K562 (cell line): ENCODE results near the gene DEFB113. TPM values are rescaled to one million over a fixed set of nuclear protein-coding genes. Genes with fewer than 3 reads are reported as not detected.

Experiments used
- ATAC-seq: fragments of 200-7000 bp; cut with Tn5 transposase; 3 replicates; pipeline ENCODE4 v1.9.1; 2020; ENCODE audit warnings: moderate library complexity
- BruUV-seq: library from RNA; stranded (reverse); fragments of 400-500 nt; replicated peaks from 2 replicates; lab custom pipeline; 2021; lab: Mats Ljungman, UMichigan
- CTCF ChIA-PET: fragments of 300-600 bp; formaldehyde crosslinking; extraction: SDS; loops from one replicate; lab custom pipeline; 2021; ENCODE audit warnings: low intra/inter-chr PET ratio; lab: Yijun Ruan, JAX
- POLR2A ChIA-PET: fragments of 300-600, 350-650 bp; sonication (Branson Sonifier 250); formaldehyde crosslinking; extraction: SDS; loops from one replicate; lab custom pipeline; 2021; ENCODE audit warnings: antibody characterized with exemption, inconsistent platforms; lab: Yijun Ruan, JAX
- DNase-seq, 4 experiments: peaks; one replicate each; pipeline versions ENCODE4 v3.0.0 to v3.0.0-alpha.2; 2011 to 2018; ENCODE audit warnings: low spot score in 3 of 4, mixed read lengths in 3 of 4; ENCODE audit errors: extremely low read depth in 1 of 4
- FAIRE-seq: peaks from 2 replicates; lab custom pipeline; 2011; peaks lifted over from hg19 to GRCh38; lab: Jason Lieb, UNC
- H2AFZ ChIP-seq: 2 replicates; pipeline ENCODE4 v1.6.0; 2011; ENCODE audit warnings: low read depth, low read length, control low read depth, inconsistent platforms
- H3K27ac ChIP-seq: fragments of 200-600 bp; 3 replicates; pipeline ENCODE4 v1.8.0; 2011; ENCODE audit warnings: low read depth, mild to moderate bottlenecking, control low read depth, inconsistent platforms, low read length, moderate library complexity, mixed read lengths; ENCODE audit errors: extremely low read depth
- H3K27me3 ChIP-seq, 2 experiments: fragments of 300-600 bp in 1 of 2; 2 replicates in 1 of 2; 3 replicates in 1 of 2; pipeline versions ENCODE4 v1.6.0 to v1.8.0; 2011; ENCODE audit warnings: inconsistent platforms in 2 of 2, low read length in 2 of 2, mild to moderate bottlenecking in 1 of 2, mixed read lengths in 1 of 2, moderate library complexity in 1 of 2; ENCODE audit not compliant: control insufficient read depth in 2 of 2, insufficient read depth in 2 of 2
- H3K36me3 ChIP-seq: fragments of 300-600 bp; 3 replicates; pipeline ENCODE4 v1.8.0; 2011; ENCODE audit warnings: mild to moderate bottlenecking, low read length, inconsistent platforms; ENCODE audit not compliant: control insufficient read depth, insufficient read depth
- H3K4me1 ChIP-seq, 2 experiments: fragments of 200-600 bp in 1 of 2; replicated peaks in 1 of 2; 2 replicates in 1 of 2; 3 replicates in 1 of 2; pipeline versions ENCODE4 v1.5.1 to v1.8.0; 2011; ENCODE audit warnings: inconsistent platforms in 2 of 2, low read length in 2 of 2, mild to moderate bottlenecking in 1 of 2, mixed read lengths in 1 of 2, moderate library complexity in 1 of 2; ENCODE audit not compliant: control insufficient read depth in 2 of 2, insufficient read depth in 2 of 2
- H3K4me2 ChIP-seq: 2 replicates; pipeline ENCODE4 v1.6.1; 2011; ENCODE audit warnings: low read length, control low read depth, inconsistent platforms, mixed read lengths; ENCODE audit not compliant: insufficient read depth
- H3K4me3 ChIP-seq: fragments of 200-600 bp; sonication (generic), shearing (Covaris generic); 2 replicates; pipeline ENCODE4 v1.5.1; 2016; ENCODE audit warnings: control low read depth, inconsistent platforms
- H3K79me2 ChIP-seq: fragments of 200-600 bp; 3 replicates; pipeline ENCODE4 v1.8.0; 2011; ENCODE audit warnings: low read length, inconsistent platforms; ENCODE audit not compliant: control insufficient read depth, insufficient read depth
- H3K9ac ChIP-seq, 2 experiments: 2 replicates each; pipeline versions ENCODE4 v1.6.0 to v1.6.1; 2011; ENCODE audit warnings: low read depth in 2 of 2, low read length in 2 of 2, control low read depth in 1 of 2, inconsistent platforms in 1 of 2, mild to moderate bottlenecking in 1 of 2, mixed read lengths in 1 of 2; ENCODE audit not compliant: insufficient read depth in 1 of 2
- H3K9me1 ChIP-seq: one replicate; pipeline ENCODE4 v1.6.0; 2011; ENCODE audit warnings: inconsistent platforms, mild to moderate bottlenecking, low read length, moderate library complexity; ENCODE audit not compliant: control insufficient read depth, insufficient read depth
- H3K9me3 ChIP-seq: replicated peaks from 2 replicates; pipeline ENCODE4 v1.5.1; 2011; ENCODE audit warnings: low read depth, low read length, inconsistent platforms; ENCODE audit not compliant: control insufficient read depth, insufficient read depth
- H4K20me1 ChIP-seq: replicated peaks from 2 replicates; pipeline ENCODE4 v1.6.1; 2011; ENCODE audit warnings: low read length, inconsistent platforms, mixed read lengths; ENCODE audit not compliant: control insufficient read depth, insufficient read depth
- ASH1L ChIP-seq: fragments of 450-650 bp; IDR thresholded peaks from 2 replicates; pipeline ENCODE4 v1.6.1; 2018; ENCODE audit warnings: borderline replicate concordance, mild to moderate bottlenecking, low read depth; ENCODE audit not compliant: partially characterized antibody
- CTCF ChIP-seq, 3 experiments: IDR thresholded peaks in 2 of 3; conservative IDR thresholded peaks in 1 of 3; 2 replicates each; pipeline ENCODE4 v1.5.1; 2011 to 2012; ENCODE audit warnings: low read length in 3 of 3, mild to moderate bottlenecking in 3 of 3, control low read depth in 2 of 3, improper control_type of control experiment in 1 of 3, inconsistent platforms in 1 of 3, low read depth in 1 of 3, mixed read lengths in 1 of 3, moderate library complexity in 1 of 3; ENCODE audit not compliant: insufficient read depth in 2 of 3
- FOXA1 ChIP-seq: fragments of 450-650 bp; IDR thresholded peaks from 2 replicates; pipeline ENCODE4 v1.6.1; 2016; ENCODE audit warnings: mild to moderate bottlenecking, borderline replicate concordance
- FOXA3 ChIP-seq, 2 experiments: fragments of 450-650 bp in 1 of 2; sonication (generic) in 1 of 2; formaldehyde crosslinking; IDR thresholded peaks in 1 of 2; conservative IDR thresholded peaks in 1 of 2; 2 replicates each; pipeline versions ENCODE4 v1.4.0 to v1.8.0; 2020 to 2022; ENCODE audit warnings: mild to moderate bottlenecking in 2 of 2, missing genetic modification reagents in 1 of 2
- FOXK1 ChIP-seq: sonication (generic); formaldehyde crosslinking; IDR thresholded peaks from 2 replicates; pipeline ENCODE4 v1.8.0; 2022; ENCODE audit warnings: missing genetic modification reagents, mild to moderate bottlenecking, borderline replicate concordance
- FOXP1 ChIP-seq: sonication (generic); formaldehyde crosslinking; IDR thresholded peaks from 2 replicates; pipeline ENCODE4 v1.8.0; 2022; ENCODE audit warnings: mild to moderate bottlenecking, missing genetic modification reagents
- GTF2A2 ChIP-seq: IDR thresholded peaks from 2 replicates; pipeline ENCODE4 v1.6.1; 2016; ENCODE audit warnings: mild to moderate bottlenecking, missing genetic modification characterization, missing compliant biosample characterization
- HNRNPK ChIP-seq: fragments of 200-400 bp; formaldehyde crosslinking; IDR thresholded peaks from one replicate; pipeline ENCODE4 v1.6.1; 2018; ENCODE audit warnings: mild to moderate bottlenecking, low read depth, low read length; ENCODE audit not compliant: poor library complexity, severe bottlenecking
- MYBL2 ChIP-seq, 2 experiments: fragments of 450-650 bp in 1 of 2; sonication (generic) in 1 of 2; formaldehyde crosslinking in 1 of 2; IDR thresholded peaks; 2 replicates each; pipeline versions ENCODE4 v1.6.1 to v1.8.1; 2017 to 2022; ENCODE audit warnings: borderline replicate concordance in 1 of 2, inconsistent platforms in 1 of 2, low read depth in 1 of 2, mild to moderate bottlenecking in 1 of 2, missing genetic modification reagents in 1 of 2, moderate library complexity in 1 of 2
- NCOA2 ChIP-seq, 2 experiments: fragments of 450-650 bp; IDR thresholded peaks; 2 replicates each; pipeline ENCODE4 v1.6.1; 2018; ENCODE audit warnings: mild to moderate bottlenecking in 2 of 2, moderate library complexity in 1 of 2; ENCODE audit not compliant: partially characterized antibody in 2 of 2
- NFE2 ChIP-seq: IDR thresholded peaks from 2 replicates; pipeline ENCODE4 v1.6.1; 2014; ENCODE audit warnings: antibody characterized with exemption, low read depth
- NFRKB ChIP-seq: fragments of 450-650 bp; IDR thresholded peaks from 2 replicates; pipeline ENCODE4 v1.6.1; 2016; ENCODE audit warnings: low read depth
- PURB ChIP-seq: sonication (generic); formaldehyde crosslinking; IDR thresholded peaks from 2 replicates; pipeline ENCODE4 v1.9.0; 2021; ENCODE audit warnings: low read depth, mild to moderate bottlenecking, missing genetic modification reagents
- RAD51 ChIP-seq: fragments of 450-650 bp; IDR thresholded peaks from 2 replicates; pipeline ENCODE4 v1.7.1; 2016; ENCODE audit warnings: low read depth, mild to moderate bottlenecking, borderline replicate concordance
- SAP30 ChIP-seq: fragments of 200-600 bp; sonication (generic); IDR thresholded peaks from 2 replicates; pipeline ENCODE4 v1.6.1; 2012; ENCODE audit warnings: borderline replicate concordance, low read depth, mild to moderate bottlenecking, moderate library complexity, low read length, control low read depth, inconsistent platforms; ENCODE audit not compliant: insufficient read depth, poor library complexity, severe bottlenecking
- SP1 ChIP-seq: sonication (generic); formaldehyde crosslinking; IDR thresholded peaks from 2 replicates; pipeline ENCODE4 v1.8.1; 2022; ENCODE audit warnings: mild to moderate bottlenecking, missing genetic modification reagents
- USF2 ChIP-seq: sonication (generic); formaldehyde crosslinking; IDR thresholded peaks from 2 replicates; pipeline ENCODE4 v1.5.0; 2020; ENCODE audit warnings: missing genetic modification reagents
- XRCC3 ChIP-seq: fragments of 450-650 bp; IDR thresholded peaks from 2 replicates; pipeline ENCODE4 v1.6.1; 2017; ENCODE audit warnings: mild to moderate bottlenecking, moderate library complexity
- ZNF12 ChIP-seq: sonication (generic); formaldehyde crosslinking; IDR thresholded peaks from 2 replicates; pipeline ENCODE4 v1.4.0; 2020; ENCODE audit warnings: mild to moderate bottlenecking, missing genetic modification reagents
- ZNF589 ChIP-seq: fragments of 200-800 bp; sonication (Bioruptor generic); IDR thresholded peaks from 2 replicates; pipeline ENCODE4 v1.6.1; 2016; ENCODE audit warnings: low read depth, missing genetic modification characterization, missing compliant biosample characterization
- ZSCAN32 ChIP-seq: fragments of 450-650 bp; formaldehyde crosslinking; IDR thresholded peaks from 2 replicates; pipeline ENCODE4 v1.4.0; 2020; ENCODE audit warnings: mild to moderate bottlenecking, moderate library complexity
- WGBS: fragments of 100-300 bp; shearing (Covaris generic); methylation state at CpG from one replicate; pipeline ENCODE4 v1.1.6; 2016; ENCODE audit warnings: low coverage, mixed read lengths; ENCODE audit not compliant: insufficient coverage; ENCODE audit errors: missing lambda C conversion rate; 5-methylcytosine and 5-hydroxymethylcytosine counted together
- in situ Hi-C: fragments of 300-500 bp; cut with MboI; formaldehyde crosslinking; loops from 4 replicates; pipeline ENCODE4 v1.15.0; 2018; ENCODE audit warnings: inconsistent platforms, mixed read lengths
- intact Hi-C: fragments of 100-400 bp; cut with micrococcal nuclease; formaldehyde crosslinking; loops from 2 replicates; pipeline ENCODE4 v1.14.2; 2022
- polyA plus RNA-seq, 8 experiments: library from polyadenylated mRNA; depleted of rRNA in 4 of 8; stranded (reverse) in 5 of 8; unstranded in 3 of 8; fragments of >200 nt; fragmentation: Nextera tagmentation in 2 of 8; fragmentation: Illumina TruSeq in 1 of 8; extraction: Ambion mirVana in 2 of 8; extraction: Trizol in 1 of 8; gene quantifications; 2 replicates each; pipeline versions ENCODE4 v1.2.1 to v1.2.3, GENCODE V29; 2011 to 2014; ENCODE audit warnings: inconsistent platforms in 1 of 8, missing spikeins in 1 of 8
- total RNA-seq, 7 experiments: library from RNA; depleted of rRNA in 6 of 7; stranded (reverse); fragments of >200 nt in 6 of 7; fragmentation: Illumina TruSeq in 2 of 7; extraction: Trizol in 2 of 7; gene quantifications; 2 replicates each; pipeline versions ENCODE4 v1.2.1 to v1.2.3, GENCODE V29; 2011 to 2021; ENCODE audit warnings: low replicate concordance in 1 of 7

The DEFB113 gene
- total and polyA plus RNA-seq, 9 of the 15 experiments (the other 6 are each of a cell fraction or from before 2014, with no cell fraction given), result not detected

- FAIRE-seq (no peak), ATAC-seq (peak; percentile 21; the same call in 2 of the 3 replicates), DNase-seq (peak in 2 of 4 experiments; percentile 15 to 27)
- ChIA-PET POLR2A (interaction anchor here (1.0 to 1.3 kb wide), 3 partner anchors 10 to 85 kb away, joined by 3 to 7 read pairs (median 5); no protein-coding TSS in a partner anchor), CTCF (no interaction called here)
- 0% methylated on average over 1 of the region's 1 CpG for WGBS
- no peaks in the 10 kb centered on the region for H3K9me1 ChIP-seq
- no peak overlapping the region; the same call in 1 of the 2 replicates for H3K4me2 ChIP-seq
- no peak overlapping the region for H3K9ac ChIP-seq
- no peak overlapping the region for H3K4me3 ChIP-seq
- no peaks in the 10 kb centered on the region for H3K79me2 ChIP-seq
- intact Hi-C loops (no loop called here), in situ Hi-C loops (no loop called here)
- H3K4me1 ChIP-seq, result peaks cover 6 to 13% of the 10 kb centered on the region in 2 experiments; a peak in 3 of 5 replicates
- H4K20me1 ChIP-seq, result no peaks in the 10 kb centered on the region
- no peak overlapping the region for H3K27ac ChIP-seq
- peaks cover 0 to 5% of the 10 kb centered on the region in 2 experiments; a peak in 1 of 5 replicates for H3K27me3 ChIP-seq
- H3K9me3 ChIP-seq, result no peaks in the 10 kb centered on the region
- no TSS peak for BruUV-seq
- no peaks in the 10 kb centered on the region for H3K36me3 ChIP-seq
- H2AFZ ChIP-seq, result no peak overlapping the region
- TF ChIP-seq CTCF (IDR thresholded peaks at IDR 0.05 in 2 of 3, conservative IDR thresholded peaks at IDR 0.05 in 1 of 3; ENCODE audit: insufficient read depth in 2 of 3, low read depth in 1 of 3, low read length in 3 of 3), result no peak
- TF ChIP-seq NCOA2 (IDR thresholded peaks at IDR 0.05; ENCODE audit: partially characterized antibody in 2 of 2), result no peak
- no peak for TF ChIP-seq SP1 (CRISPR knock-in tag)
- no peak for TF ChIP-seq FOXK1 (CRISPR knock-in tag)
- no peak for TF ChIP-seq FOXP1 (CRISPR knock-in tag)
- no peak for TF ChIP-seq USF2 (CRISPR knock-in tag)
- TF ChIP-seq GTF2A2 (tag), result no peak
- TF ChIP-seq MYBL2 (IDR thresholded peaks at IDR 0.05; ENCODE audit: low read depth), result no peak
- no peak for TF ChIP-seq MYBL2 (CRISPR knock-in tag; IDR thresholded peaks at IDR 0.05; ENCODE audit: borderline replicate concordance)
- no peak for TF ChIP-seq ZNF589 (CRISPR knock-in tag)
- TF ChIP-seq PURB (CRISPR knock-in tag), result no peak
- TF ChIP-seq FOXA1, result no peak
- TF ChIP-seq SAP30, result no peak
- no peak for TF ChIP-seq NFE2
- no peak for TF ChIP-seq FOXA3 (CRISPR knock-in tag; conservative IDR thresholded peaks at IDR 0.05 in 1 of 2, IDR thresholded peaks at IDR 0.05 in 1 of 2)
- no peak for TF ChIP-seq HNRNPK
- TF ChIP-seq RAD51, result no peak
- TF ChIP-seq ZSCAN32 (CRISPR knock-in tag), result no peak
- no peak for TF ChIP-seq NFRKB
- no peak for TF ChIP-seq ZNF12
- TF ChIP-seq XRCC3, result no peak
- TF ChIP-seq ASH1L, result no peak
Measured at GRCh38 chr6:49934770-49935169, 34.7 kb downstream of the DEFB113 start.
